Right lobe of liver (tissue), 4 donors: ENCODE results near the gene PPCS.

Experiments used
- POLR2A ChIP-seq: fragments of 450-650 bp; IDR thresholded peaks from one replicate; pipeline ENCODE4 v1.6.1; 2017; ENCODE audit warnings: antibody characterized with exemption, mild to moderate bottlenecking
- TF ChIP-seq, protein P1 (sequence below), 4 donors: fragments of 200-600 bp in 3 of 4; fragments of 450-650 bp in 1 of 4; IDR thresholded peaks; one replicate each; pipeline versions ENCODE4 v1.5.1 to v1.8.0; 2016 to 2022; ENCODE audit warnings: antibody characterized with exemption in 4 of 4, mild to moderate bottlenecking in 2 of 4
- donor health status: DM: no; HTN: no; CAD: no.
- donor health status: DM: no; HTN: no; CAD: no.
- donor health status: DM: no; HTN: yes; CAD: no.

DNA sequence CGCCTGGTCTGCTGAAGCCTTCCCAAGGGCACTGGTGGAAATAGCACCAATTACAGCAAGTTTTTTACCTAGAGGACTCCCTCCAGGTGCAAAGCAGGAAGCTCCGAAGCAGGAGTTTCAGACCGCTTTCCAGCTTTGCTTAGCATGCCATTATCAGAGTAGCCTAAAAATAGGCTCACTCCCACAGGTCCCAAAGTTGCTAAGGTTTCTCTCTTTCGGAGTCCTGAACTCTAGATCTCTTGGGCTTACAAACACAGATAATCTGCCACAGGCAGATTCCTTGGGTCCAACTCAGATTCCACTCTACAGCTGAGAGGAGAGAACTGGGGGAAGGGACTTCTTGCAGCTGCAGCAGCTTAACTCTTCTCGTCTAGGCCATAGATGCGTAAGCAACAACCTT is 23.0 kb upstream of the PPCS start:
- TF ChIP-seq, protein P1, sequence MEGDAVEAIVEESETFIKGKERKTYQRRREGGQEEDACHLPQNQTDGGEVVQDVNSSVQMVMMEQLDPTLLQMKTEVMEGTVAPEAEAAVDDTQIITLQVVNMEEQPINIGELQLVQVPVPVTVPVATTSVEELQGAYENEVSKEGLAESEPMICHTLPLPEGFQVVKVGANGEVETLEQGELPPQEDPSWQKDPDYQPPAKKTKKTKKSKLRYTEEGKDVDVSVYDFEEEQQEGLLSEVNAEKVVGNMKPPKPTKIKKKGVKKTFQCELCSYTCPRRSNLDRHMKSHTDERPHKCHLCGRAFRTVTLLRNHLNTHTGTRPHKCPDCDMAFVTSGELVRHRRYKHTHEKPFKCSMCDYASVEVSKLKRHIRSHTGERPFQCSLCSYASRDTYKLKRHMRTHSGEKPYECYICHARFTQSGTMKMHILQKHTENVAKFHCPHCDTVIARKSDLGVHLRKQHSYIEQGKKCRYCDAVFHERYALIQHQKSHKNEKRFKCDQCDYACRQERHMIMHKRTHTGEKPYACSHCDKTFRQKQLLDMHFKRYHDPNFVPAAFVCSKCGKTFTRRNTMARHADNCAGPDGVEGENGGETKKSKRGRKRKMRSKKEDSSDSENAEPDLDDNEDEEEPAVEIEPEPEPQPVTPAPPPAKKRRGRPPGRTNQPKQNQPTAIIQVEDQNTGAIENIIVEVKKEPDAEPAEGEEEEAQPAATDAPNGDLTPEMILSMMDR (IDR thresholded peaks at IDR 0.05): no peak
- no peak for TF ChIP-seq POLR2A
